Vagina (tissue), 2 donors: Measurements from ENCODE around the gene NUTM1.
"Not testable (repeated sequence)": the region's sequence is repeated elsewhere in the genome, so short reads cannot be mapped to it uniquely, and the experiment has no call there.

Experiments
- CTCF ChIP-seq, 3 experiments: fragments of 450-650 bp in 2 of 3; fragments of 200-600 bp in 1 of 3; sonication (generic) in 1 of 3; IDR thresholded peaks; one replicate each; pipeline ENCODE4 v1.5.1; 2017 to 2019; ENCODE audit warnings: antibody characterized with exemption in 3 of 3, mild to moderate bottlenecking in 2 of 3, moderate library complexity in 2 of 3
- POLR2A ChIP-seq, 2 donors: fragments of 450-650 bp; IDR thresholded peaks; one replicate each; pipeline ENCODE4 v1.6.1; 2017; ENCODE audit warnings: antibody characterized with exemption in 2 of 2, mild to moderate bottlenecking in 2 of 2, moderate library complexity in 2 of 2
- POLR2AphosphoS5 ChIP-seq, 2 donors: sonication (generic); formaldehyde crosslinking; IDR thresholded peaks; one replicate each; pipeline ENCODE4 v1.9.0; 2017; ENCODE audit warnings: antibody characterized with exemption in 2 of 2, mild to moderate bottlenecking in 2 of 2, low read depth in 1 of 2; ENCODE audit not compliant: insufficient read depth in 1 of 2

DNA sequence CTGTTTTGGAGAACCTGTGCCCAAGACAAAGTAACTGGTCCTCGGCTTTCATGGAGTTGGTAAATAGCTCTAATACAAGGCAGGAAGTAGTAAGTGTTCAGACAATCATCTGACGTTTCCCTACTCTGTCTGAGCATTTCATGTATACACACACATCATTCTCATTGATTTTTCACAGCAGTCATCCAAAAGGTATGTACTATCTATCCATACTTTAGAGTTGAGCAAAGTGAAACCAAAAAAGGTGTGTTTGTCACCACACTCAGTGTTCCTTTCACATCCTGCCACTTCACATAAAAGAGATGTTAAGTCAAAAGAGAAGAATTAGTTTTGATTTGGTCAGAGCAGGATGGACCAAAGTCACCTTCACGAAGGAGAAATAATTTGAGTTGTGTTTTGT lies 60.8 kb downstream of the NUTM1 start:
- TF ChIP-seq CTCF (IDR thresholded peaks at IDR 0.05); POLR2A (IDR thresholded peaks at IDR 0.05); POLR2AphosphoS5 (IDR thresholded peaks at IDR 0.05; ENCODE audit: insufficient read depth in 1 of 2, low read depth in 1 of 2): not testable (repeated sequence)
